Activated CD4-positive, alpha-beta T cell treated with anti-CD3 and anti-CD28 coated beads, Interleukin-2, amount 50 U/mL, for 4 hours (primary cell): ENCODE data around the gene CAPZA3.
"Not testable (repeated sequence)": the region's sequence is repeated elsewhere in the genome, so short reads cannot be mapped to it uniquely, and the experiment has no call there.

ENCODE experiments used
- DNase-seq, 2 experiments: peaks; one replicate each; pipeline ENCODE4 v3.0.0-alpha.2; 2020

CAPZA3 gene

DNA sequence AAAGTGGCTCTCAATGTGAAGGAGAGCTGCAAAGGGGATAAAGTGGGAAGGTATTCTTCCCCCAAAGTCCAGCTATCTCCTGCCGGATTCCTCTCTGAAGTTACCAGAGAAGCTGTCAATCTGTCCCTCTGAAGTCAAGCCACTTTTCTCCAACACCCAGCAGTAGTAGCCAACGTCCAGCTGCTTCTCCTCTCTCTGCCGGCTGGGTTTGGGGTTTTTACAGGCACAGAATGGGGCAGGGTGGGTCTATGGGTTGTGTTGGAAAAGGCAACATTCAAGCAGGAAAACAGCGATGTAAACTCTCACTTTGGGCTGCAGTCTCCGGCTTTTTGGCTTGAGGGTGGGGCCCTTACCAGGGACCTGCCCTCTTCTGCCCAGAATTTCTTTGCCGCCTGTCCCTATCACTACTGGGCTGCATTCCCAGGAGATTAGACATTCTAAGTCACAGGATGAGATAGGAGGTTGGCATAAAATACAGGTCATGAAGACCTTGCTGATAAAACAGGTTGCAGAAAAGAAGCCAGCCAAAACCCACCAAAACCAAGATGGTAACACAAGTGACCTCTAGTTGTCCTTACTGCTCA lies 16.3 kb downstream of the CAPZA3 start:
- DNase-seq, result no peak

DNA sequence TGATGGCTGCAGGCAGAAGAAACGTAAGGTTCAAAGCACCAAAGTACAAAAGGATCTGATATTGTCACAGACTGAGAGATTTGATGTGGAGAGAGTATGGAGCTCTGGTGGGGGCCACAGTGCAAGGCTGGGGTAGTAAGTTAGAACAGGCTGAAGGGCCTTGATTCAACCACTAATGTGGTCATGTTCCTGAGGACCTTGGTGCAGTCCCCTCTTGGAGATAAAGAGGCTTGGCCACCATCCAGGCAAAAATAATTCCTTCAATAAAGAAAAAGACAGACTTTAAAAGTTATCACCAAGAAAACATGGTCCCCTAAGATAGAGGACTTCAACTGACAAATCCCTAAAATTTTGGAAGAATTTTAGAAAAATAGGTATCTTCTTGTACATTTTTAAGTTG lies 17.4 kb downstream of the CAPZA3 start:
- no peak for DNase-seq

- DNase-seq, result not testable (repeated sequence)
These were observed 28.6 kb downstream of the CAPZA3 start for GRCh38 chr12:18766479-18766878.

- DNase-seq, result no peak
These were observed 44.9 kb downstream of the CAPZA3 start for GRCh38 chr12:18782827-18783226.

GRCh38 chr12:18785465-18785864 lies 47.5 kb downstream of the CAPZA3 start:
- not testable (repeated sequence) for DNase-seq
